ENCODE data around the gene TSPEAR.
"Not testable (repeated sequence)": the region's sequence is repeated elsewhere in the genome, so short reads cannot be mapped to it uniquely, and the experiment has no call there.

Gene TSPEAR

DNA sequence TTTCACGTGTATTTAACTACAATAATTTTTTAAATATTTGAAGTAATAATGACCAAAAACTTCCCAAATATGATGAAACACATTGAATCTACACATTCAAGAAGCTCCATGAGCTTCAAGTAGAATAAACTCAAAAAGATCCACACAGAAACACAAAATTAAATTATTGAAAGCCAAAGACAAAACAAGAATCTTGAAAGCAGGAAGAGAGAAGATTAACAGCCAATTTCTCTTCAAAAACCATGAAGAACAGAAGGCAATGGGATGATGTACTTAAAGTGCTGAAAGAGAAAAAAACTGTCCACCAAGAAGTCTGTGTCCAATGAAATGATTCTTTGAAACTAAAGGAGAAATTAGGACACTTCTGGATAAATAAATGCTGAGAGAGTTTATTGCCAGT, 79.3 kb downstream of the TSPEAR start:
- intact Hi-C loops (cut with DNase I; ENCODE audit: low total_unique reads): no loop called here
- no peaks in the 10 kb centered on the region for H3K36me3 ChIP-seq
- peaks cover 7 to 30% (median 27%) of the 10 kb centered on the region in 3 donors for H3K9me3 ChIP-seq
- no peaks in the 10 kb centered on the region for H3K4me1 ChIP-seq
- peaks cover 0 to 19% of the 10 kb centered on the region in 2 donors for H3K27me3 ChIP-seq
- H3K4me3 ChIP-seq: no peak overlapping the region
- no peak for DNase-seq
- TF ChIP-seq, protein P1, sequence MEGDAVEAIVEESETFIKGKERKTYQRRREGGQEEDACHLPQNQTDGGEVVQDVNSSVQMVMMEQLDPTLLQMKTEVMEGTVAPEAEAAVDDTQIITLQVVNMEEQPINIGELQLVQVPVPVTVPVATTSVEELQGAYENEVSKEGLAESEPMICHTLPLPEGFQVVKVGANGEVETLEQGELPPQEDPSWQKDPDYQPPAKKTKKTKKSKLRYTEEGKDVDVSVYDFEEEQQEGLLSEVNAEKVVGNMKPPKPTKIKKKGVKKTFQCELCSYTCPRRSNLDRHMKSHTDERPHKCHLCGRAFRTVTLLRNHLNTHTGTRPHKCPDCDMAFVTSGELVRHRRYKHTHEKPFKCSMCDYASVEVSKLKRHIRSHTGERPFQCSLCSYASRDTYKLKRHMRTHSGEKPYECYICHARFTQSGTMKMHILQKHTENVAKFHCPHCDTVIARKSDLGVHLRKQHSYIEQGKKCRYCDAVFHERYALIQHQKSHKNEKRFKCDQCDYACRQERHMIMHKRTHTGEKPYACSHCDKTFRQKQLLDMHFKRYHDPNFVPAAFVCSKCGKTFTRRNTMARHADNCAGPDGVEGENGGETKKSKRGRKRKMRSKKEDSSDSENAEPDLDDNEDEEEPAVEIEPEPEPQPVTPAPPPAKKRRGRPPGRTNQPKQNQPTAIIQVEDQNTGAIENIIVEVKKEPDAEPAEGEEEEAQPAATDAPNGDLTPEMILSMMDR (IDR thresholded peaks at IDR 0.05): no peak
- H3K27ac ChIP-seq: no peak overlapping the region

GRCh38 chr21:44630440-44630839, 80.9 kb downstream of the TSPEAR start:
- Histone ChIP-seq H3K36me3 (no peaks in the 10 kb centered on the region), H3K4me3 (no peak overlapping the region), H3K4me1 (no peaks in the 10 kb centered on the region), H3K27me3 (peaks cover 0 to 27% of the 10 kb centered on the region in 2 donors), H3K27ac (no peak overlapping the region), H3K9me3 (peaks cover 7 to 30% (median 27%) of the 10 kb centered on the region in 3 donors)
- DNase-seq: no peak
- intact Hi-C loops (cut with DNase I; ENCODE audit: low total_unique reads): no loop called here
- TF ChIP-seq, protein P1 (IDR thresholded peaks at IDR 0.05): no peak

GRCh38 chr21:44628707-44629391, 82.5 kb downstream of the TSPEAR start:
- TF ChIP-seq, protein P1 (IDR thresholded peaks at IDR 0.05): no peak
- no peaks in the 10 kb centered on the region for H3K36me3 ChIP-seq
- H3K27me3 ChIP-seq: peaks cover 0 to 27% of the 10 kb centered on the region in 2 donors
- H3K4me3 ChIP-seq: no peak overlapping the region
- peaks cover 7 to 36% (median 30%) of the 10 kb centered on the region in 3 donors for H3K9me3 ChIP-seq
- intact Hi-C loops (cut with DNase I; ENCODE audit: low total_unique reads): no loop called here
- no peaks in the 10 kb centered on the region for H3K4me1 ChIP-seq
- DNase-seq: no peak
- H3K27ac ChIP-seq: no peak overlapping the region

DNA sequence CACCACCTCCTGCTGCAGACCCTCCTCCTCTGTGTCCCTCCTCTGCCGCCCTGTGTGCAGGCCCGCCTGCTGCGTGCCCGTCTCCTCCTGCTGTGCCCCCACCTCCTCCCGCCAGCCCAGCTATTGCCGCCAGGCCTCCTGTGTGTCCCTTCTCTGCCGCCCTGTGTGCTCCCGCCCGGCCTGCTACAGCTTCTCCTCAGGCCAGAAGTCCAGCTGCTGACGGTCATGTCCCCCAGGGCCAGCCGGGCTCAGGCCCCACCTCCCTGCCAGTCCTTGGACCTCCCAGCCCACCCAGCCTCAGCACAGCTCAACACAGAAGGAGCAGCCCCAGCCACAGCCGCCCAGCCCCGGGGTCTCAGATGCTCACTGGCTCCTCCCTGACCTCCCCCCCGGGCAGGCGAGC, 83.5 kb downstream of the TSPEAR start:
- intact Hi-C loops (cut with DNase I; ENCODE audit: low total_unique reads); H3K27ac ChIP-seq; H3K4me3 ChIP-seq; H3K4me1 ChIP-seq; DNase-seq; H3K36me3 ChIP-seq: not testable (repeated sequence)
- Histone ChIP-seq H3K27me3 (peaks cover 0 to 27% of the 10 kb centered on the region in 2 donors), H3K9me3 (peaks cover 9 to 37% (median 28%) of the 10 kb centered on the region in 3 donors)

DNA sequence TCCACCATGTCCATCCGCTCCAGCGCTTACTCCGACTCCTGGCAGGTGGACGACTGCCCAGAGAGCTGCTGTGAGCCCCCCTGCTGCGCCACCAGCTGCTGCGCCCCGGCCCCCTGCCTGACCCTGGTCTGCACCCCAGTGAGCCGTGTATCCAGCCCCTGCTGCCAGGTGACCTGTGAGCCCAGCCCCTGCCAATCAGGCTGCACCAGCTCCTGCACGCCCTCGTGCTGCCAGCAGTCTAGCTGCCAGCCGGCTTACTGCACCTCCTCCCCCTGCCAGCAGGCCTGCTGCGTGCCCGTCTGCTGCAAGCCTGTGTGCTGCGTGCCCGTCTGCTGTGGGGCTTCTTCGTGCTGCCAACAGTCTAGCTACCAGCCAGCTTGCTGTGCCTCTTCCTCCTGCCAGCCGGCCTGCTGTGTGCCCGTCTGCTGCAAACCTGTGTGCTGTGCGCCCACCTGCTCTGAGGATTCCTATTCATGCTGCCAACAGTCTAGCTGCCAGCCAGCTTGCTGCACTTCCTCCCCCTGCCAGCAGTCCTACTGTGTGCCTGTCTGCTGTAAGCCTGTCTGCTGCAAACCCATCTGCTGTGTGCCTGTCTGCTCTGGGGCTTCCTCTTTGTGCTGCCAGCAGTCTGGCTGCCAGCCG, 84.1 kb downstream of the TSPEAR start:
- intact Hi-C loops (cut with DNase I; ENCODE audit: low total_unique reads); H3K27ac ChIP-seq; H3K4me1 ChIP-seq; DNase-seq; H3K4me3 ChIP-seq; H3K36me3 ChIP-seq: not testable (repeated sequence)
- peaks cover 10 to 41% (median 23%) of the 10 kb centered on the region in 3 donors for H3K9me3 ChIP-seq
- peaks cover 0 to 27% of the 10 kb centered on the region in 2 donors for H3K27me3 ChIP-seq

DNA sequence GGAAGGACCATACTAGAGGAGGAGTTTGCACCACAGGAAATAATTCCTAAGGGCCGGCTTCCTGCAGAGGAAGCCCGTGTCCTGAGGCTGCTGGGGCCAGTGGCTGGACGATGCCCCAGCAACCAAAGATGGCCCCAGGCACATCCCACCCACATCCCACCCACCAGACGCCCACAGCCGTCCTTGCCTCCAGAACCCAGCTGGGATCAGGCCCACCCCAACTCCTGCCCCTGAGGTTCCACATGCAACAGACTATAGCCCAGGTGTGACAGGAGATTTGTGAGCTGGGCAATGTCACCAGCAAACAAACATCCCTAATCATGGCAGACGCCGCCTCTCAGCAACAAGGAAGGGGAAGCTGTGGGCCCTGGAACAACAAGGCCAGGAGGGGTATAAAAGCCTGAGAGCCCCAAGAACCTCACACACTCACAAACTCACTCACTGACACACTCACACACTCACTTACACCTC, 84.7 kb downstream of the TSPEAR start, which contains the start of gene KRTAP10-9:
Gene KRTAP10-9 (plus strand): TSS at position 421 of the 471 bp plus-strand sequence. CDS start 79 bp downstream, outside the sequence.
- DNase-seq: no peak
- intact Hi-C loops (cut with DNase I; ENCODE audit: low total_unique reads): no loop called here
- no peak within 1 kb of the TSS for H3K27ac ChIP-seq

More for the DNA sequence above, 84.7 kb downstream of the TSPEAR start, which contains the start of gene KRTAP10-9:
- TF ChIP-seq, protein P1 (IDR thresholded peaks at IDR 0.05): no peak
- Histone ChIP-seq H3K4me1 (no peaks in the 10 kb centered on the region), H3K36me3 (no peaks in the 10 kb centered on the region), H3K27me3 (peaks cover 0 to 27% of the 10 kb centered on the region in 2 donors), H3K9me3 (peaks cover 10 to 37% (median 17%) of the 10 kb centered on the region in 3 donors), H3K4me3 (no peak within 1 kb of the TSS)

Measured in tibial artery (tissue), 4 donors.